K562 (cell line): ENCODE results near the gene NMUR1. TPM values are rescaled to one million over a fixed set of nuclear protein-coding genes. Genes with fewer than 3 reads are reported as not detected.

ENCODE experiments used
- ATAC-seq: fragments of 200-7000 bp; cut with Tn5 transposase; 3 replicates; pipeline ENCODE4 v1.9.1; 2020; ENCODE audit warnings: moderate library complexity
- BruUV-seq: library from RNA; stranded (reverse); fragments of 400-500 nt; replicated peaks from 2 replicates; lab custom pipeline; 2021; lab: Mats Ljungman, UMichigan
- CTCF ChIA-PET: fragments of 300-600 bp; formaldehyde crosslinking; extraction: SDS; loops from one replicate; lab custom pipeline; 2021; ENCODE audit warnings: low intra/inter-chr PET ratio; lab: Yijun Ruan, JAX
- POLR2A ChIA-PET: fragments of 300-600, 350-650 bp; sonication (Branson Sonifier 250); formaldehyde crosslinking; extraction: SDS; loops from one replicate; lab custom pipeline; 2021; ENCODE audit warnings: antibody characterized with exemption, inconsistent platforms; lab: Yijun Ruan, JAX
- DNase-seq, 4 experiments: peaks; one replicate each; pipeline versions ENCODE4 v3.0.0 to v3.0.0-alpha.2; 2011 to 2018; ENCODE audit warnings: low spot score in 3 of 4, mixed read lengths in 3 of 4; ENCODE audit errors: extremely low read depth in 1 of 4
- FAIRE-seq: peaks from 2 replicates; lab custom pipeline; 2011; peaks lifted over from hg19 to GRCh38; lab: Jason Lieb, UNC
- H2AFZ ChIP-seq: 2 replicates; pipeline ENCODE4 v1.6.0; 2011; ENCODE audit warnings: low read depth, low read length, control low read depth, inconsistent platforms
- H3K27ac ChIP-seq: fragments of 200-600 bp; 3 replicates; pipeline ENCODE4 v1.8.0; 2011; ENCODE audit warnings: low read depth, mild to moderate bottlenecking, control low read depth, inconsistent platforms, low read length, moderate library complexity, mixed read lengths; ENCODE audit errors: extremely low read depth
- H3K27me3 ChIP-seq, 2 experiments: fragments of 300-600 bp in 1 of 2; 2 replicates in 1 of 2; 3 replicates in 1 of 2; pipeline versions ENCODE4 v1.6.0 to v1.8.0; 2011; ENCODE audit warnings: inconsistent platforms in 2 of 2, low read length in 2 of 2, mild to moderate bottlenecking in 1 of 2, mixed read lengths in 1 of 2, moderate library complexity in 1 of 2; ENCODE audit not compliant: control insufficient read depth in 2 of 2, insufficient read depth in 2 of 2
- H3K36me3 ChIP-seq: fragments of 300-600 bp; 3 replicates; pipeline ENCODE4 v1.8.0; 2011; ENCODE audit warnings: mild to moderate bottlenecking, low read length, inconsistent platforms; ENCODE audit not compliant: control insufficient read depth, insufficient read depth
- H3K4me1 ChIP-seq, 2 experiments: fragments of 200-600 bp in 1 of 2; replicated peaks in 1 of 2; 2 replicates in 1 of 2; 3 replicates in 1 of 2; pipeline versions ENCODE4 v1.5.1 to v1.8.0; 2011; ENCODE audit warnings: inconsistent platforms in 2 of 2, low read length in 2 of 2, mild to moderate bottlenecking in 1 of 2, mixed read lengths in 1 of 2, moderate library complexity in 1 of 2; ENCODE audit not compliant: control insufficient read depth in 2 of 2, insufficient read depth in 2 of 2
- H3K4me2 ChIP-seq: 2 replicates; pipeline ENCODE4 v1.6.1; 2011; ENCODE audit warnings: low read length, control low read depth, inconsistent platforms, mixed read lengths; ENCODE audit not compliant: insufficient read depth
- H3K4me3 ChIP-seq: fragments of 200-600 bp; sonication (generic), shearing (Covaris generic); 2 replicates; pipeline ENCODE4 v1.5.1; 2016; ENCODE audit warnings: control low read depth, inconsistent platforms
- H3K79me2 ChIP-seq: fragments of 200-600 bp; 3 replicates; pipeline ENCODE4 v1.8.0; 2011; ENCODE audit warnings: low read length, inconsistent platforms; ENCODE audit not compliant: control insufficient read depth, insufficient read depth
- H3K9ac ChIP-seq, 2 experiments: 2 replicates each; pipeline versions ENCODE4 v1.6.0 to v1.6.1; 2011; ENCODE audit warnings: low read depth in 2 of 2, low read length in 2 of 2, control low read depth in 1 of 2, inconsistent platforms in 1 of 2, mild to moderate bottlenecking in 1 of 2, mixed read lengths in 1 of 2; ENCODE audit not compliant: insufficient read depth in 1 of 2
- H3K9me1 ChIP-seq: one replicate; pipeline ENCODE4 v1.6.0; 2011; ENCODE audit warnings: inconsistent platforms, mild to moderate bottlenecking, low read length, moderate library complexity; ENCODE audit not compliant: control insufficient read depth, insufficient read depth
- H3K9me3 ChIP-seq: replicated peaks from 2 replicates; pipeline ENCODE4 v1.5.1; 2011; ENCODE audit warnings: low read depth, low read length, inconsistent platforms; ENCODE audit not compliant: control insufficient read depth, insufficient read depth
- H4K20me1 ChIP-seq: replicated peaks from 2 replicates; pipeline ENCODE4 v1.6.1; 2011; ENCODE audit warnings: low read length, inconsistent platforms, mixed read lengths; ENCODE audit not compliant: control insufficient read depth, insufficient read depth
- ZNF589 ChIP-seq: fragments of 200-800 bp; sonication (Bioruptor generic); IDR thresholded peaks from 2 replicates; pipeline ENCODE4 v1.6.1; 2016; ENCODE audit warnings: low read depth, missing genetic modification characterization, missing compliant biosample characterization
- WGBS: fragments of 100-300 bp; shearing (Covaris generic); methylation state at CpG from one replicate; pipeline ENCODE4 v1.1.6; 2016; ENCODE audit warnings: low coverage, mixed read lengths; ENCODE audit not compliant: insufficient coverage; ENCODE audit errors: missing lambda C conversion rate; 5-methylcytosine and 5-hydroxymethylcytosine counted together
- in situ Hi-C: fragments of 300-500 bp; cut with MboI; formaldehyde crosslinking; loops from 4 replicates; pipeline ENCODE4 v1.15.0; 2018; ENCODE audit warnings: inconsistent platforms, mixed read lengths
- intact Hi-C: fragments of 100-400 bp; cut with micrococcal nuclease; formaldehyde crosslinking; loops from 2 replicates; pipeline ENCODE4 v1.14.2; 2022
- polyA plus RNA-seq, 8 experiments: library from polyadenylated mRNA; depleted of rRNA in 4 of 8; stranded (reverse) in 5 of 8; unstranded in 3 of 8; fragments of >200 nt; fragmentation: Nextera tagmentation in 2 of 8; fragmentation: Illumina TruSeq in 1 of 8; extraction: Ambion mirVana in 2 of 8; extraction: Trizol in 1 of 8; gene quantifications; 2 replicates each; pipeline versions ENCODE4 v1.2.1 to v1.2.3, GENCODE V29; 2011 to 2014; ENCODE audit warnings: inconsistent platforms in 1 of 8, missing spikeins in 1 of 8
- total RNA-seq, 7 experiments: library from RNA; depleted of rRNA in 6 of 7; stranded (reverse); fragments of >200 nt in 6 of 7; fragmentation: Illumina TruSeq in 2 of 7; extraction: Trizol in 2 of 7; gene quantifications; 2 replicates each; pipeline versions ENCODE4 v1.2.1 to v1.2.3, GENCODE V29; 2011 to 2021; ENCODE audit warnings: low replicate concordance in 1 of 7
- TF ChIP-seq, protein P1 (sequence below): IDR thresholded peaks from 3 replicates; pipeline ENCODE4 v1.6.1; 2011; ENCODE audit warnings: borderline replicate concordance, mild to moderate bottlenecking; ENCODE audit not compliant: insufficient read length, insufficient read depth

NMUR1 gene
- total and polyA plus RNA-seq, 9 of the 15 experiments (the other 6 are each of a cell fraction or from before 2014, with no cell fraction given), result 0.01 to 0.27 (median 0.15) TPM

DNA sequence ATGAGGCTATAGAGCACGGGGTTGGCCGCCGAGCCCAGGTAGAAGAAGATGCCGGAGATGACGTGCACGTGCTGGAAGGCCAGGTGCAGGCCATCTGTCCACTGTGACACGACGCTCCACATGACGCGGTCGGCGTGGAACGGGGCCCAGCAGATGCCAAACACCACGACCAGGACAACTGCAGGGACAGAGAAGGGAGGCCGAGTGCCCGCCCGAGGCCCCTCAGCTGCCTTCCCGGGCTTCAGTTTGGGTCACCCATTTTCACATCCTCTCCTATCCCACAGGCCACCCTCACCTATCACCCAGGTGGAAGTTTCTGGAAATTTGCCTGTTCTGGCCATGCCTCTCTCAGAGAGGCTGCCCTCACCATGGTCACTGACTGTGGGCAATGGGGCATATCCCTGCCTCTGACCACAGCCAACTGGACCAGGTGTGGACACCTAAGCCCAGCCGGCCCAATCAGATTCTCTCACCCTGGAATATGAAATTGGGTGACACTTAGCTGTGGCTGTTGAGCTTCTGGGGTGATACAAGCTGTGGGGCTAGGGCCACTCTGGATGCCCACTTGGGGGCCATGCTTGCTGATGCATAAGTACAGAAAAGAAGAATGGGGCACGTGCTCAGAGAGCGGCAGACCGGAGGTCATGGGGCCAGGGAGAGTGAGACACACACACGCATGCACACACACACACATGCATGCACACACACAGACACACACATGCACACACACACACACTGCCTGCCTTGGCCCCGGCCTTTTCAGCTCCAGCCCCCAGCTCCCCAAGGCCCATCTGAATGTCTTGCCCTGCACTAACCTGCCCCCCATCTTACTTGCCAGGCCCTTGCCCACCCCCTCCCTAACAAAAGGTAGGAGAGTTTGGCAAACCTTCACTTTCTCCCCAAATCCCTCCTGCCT is 4.7 kb downstream of the NMUR1 start:
- H3K4me2 ChIP-seq, result no peak overlapping the region
- DNase-seq (no peak), FAIRE-seq (no peak), ATAC-seq (no peak)
- no peaks in the 10 kb centered on the region for H3K79me2 ChIP-seq
- H3K4me3 ChIP-seq, result no peak overlapping the region
- in situ Hi-C loops (no loop called here), intact Hi-C loops (no loop called here)
- no peak overlapping the region for H3K9ac ChIP-seq
- no peaks in the 10 kb centered on the region; a peak in 2 of 5 replicates for H3K27me3 ChIP-seq
- 82% methylated on average over 9 of the region's 24 CpGs for WGBS
- POLR2A ChIA-PET, result interaction anchor here (1.7 kb wide), 1 partner anchor 11 kb away, joined by 7 read pairs; no protein-coding TSS in a partner anchor
- H4K20me1 ChIP-seq, result no peaks in the 10 kb centered on the region
- TF ChIP-seq ZNF589 (CRISPR knock-in tag), result no peak
- TF ChIP-seq, protein P1, sequence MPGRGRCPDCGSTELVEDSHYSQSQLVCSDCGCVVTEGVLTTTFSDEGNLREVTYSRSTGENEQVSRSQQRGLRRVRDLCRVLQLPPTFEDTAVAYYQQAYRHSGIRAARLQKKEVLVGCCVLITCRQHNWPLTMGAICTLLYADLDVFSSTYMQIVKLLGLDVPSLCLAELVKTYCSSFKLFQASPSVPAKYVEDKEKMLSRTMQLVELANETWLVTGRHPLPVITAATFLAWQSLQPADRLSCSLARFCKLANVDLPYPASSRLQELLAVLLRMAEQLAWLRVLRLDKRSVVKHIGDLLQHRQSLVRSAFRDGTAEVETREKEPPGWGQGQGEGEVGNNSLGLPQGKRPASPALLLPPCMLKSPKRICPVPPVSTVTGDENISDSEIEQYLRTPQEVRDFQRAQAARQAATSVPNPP, result no peak
- peaks cover 2% of the 10 kb centered on the region for H3K9me1 ChIP-seq
- H3K9me3 ChIP-seq, result no peaks in the 10 kb centered on the region
- CTCF ChIA-PET, result no interaction called here
- peaks cover 11 to 28% of the 10 kb centered on the region in 2 experiments; a peak in 4 of 5 replicates for H3K4me1 ChIP-seq
- BruUV-seq, result no TSS peak
- no peak overlapping the region for H2AFZ ChIP-seq
- H3K36me3 ChIP-seq, result no peaks in the 10 kb centered on the region
- no peak overlapping the region for H3K27ac ChIP-seq
